Measurements from ENCODE around the gene EMC1. TPM values are rescaled to one million over a fixed set of nuclear protein-coding genes. Genes with fewer than 3 reads are reported as not detected.
"Not testable (repeated sequence)": the region's sequence is repeated elsewhere in the genome, so short reads cannot be mapped to it uniquely, and the experiment has no call there.

The EMC1 gene
- total RNA-seq, 1 donor from 2014 or later, result 27.6 TPM

DNA sequence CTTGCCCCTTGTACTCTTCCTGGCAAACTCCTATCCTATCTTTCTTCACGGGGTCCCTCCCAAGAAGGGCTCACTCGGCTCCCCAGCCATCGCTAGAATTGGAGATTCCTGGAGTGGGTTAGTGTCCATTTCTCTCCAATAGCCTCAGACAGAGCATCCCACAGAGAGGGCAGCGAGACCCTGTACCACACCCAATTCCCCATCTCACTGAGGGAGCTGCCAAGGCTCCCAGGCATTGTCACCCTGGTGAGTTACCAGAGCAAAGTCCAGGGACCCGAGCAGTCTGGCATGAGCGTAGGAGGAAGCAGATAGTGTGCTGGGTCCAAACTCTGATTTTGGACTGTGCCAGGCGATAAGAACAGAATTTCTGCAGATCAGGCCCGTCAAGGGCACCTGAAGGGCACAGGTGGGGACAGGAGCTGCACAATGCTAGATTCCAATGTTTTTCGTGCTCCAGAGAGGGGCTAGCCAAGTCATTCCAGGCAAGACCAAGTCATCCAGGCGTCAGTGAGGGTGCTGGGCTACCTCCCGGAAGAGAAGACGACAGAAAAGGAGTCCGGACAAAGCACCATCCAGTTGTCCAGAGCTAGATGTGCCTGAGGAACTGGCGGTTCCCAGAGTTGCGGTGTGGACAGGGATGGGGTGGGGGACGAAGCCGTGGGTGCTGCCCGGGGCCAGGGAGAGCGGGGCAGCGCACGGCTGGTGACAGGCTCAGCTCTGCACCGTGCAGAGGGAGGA lies 22.0 kb upstream of the EMC1 start:
- Histone ChIP-seq H3K27me3 (ENCODE audit: low read depth) (peaks cover 19% of the 10 kb centered on the region), H3K4me1 (no peaks in the 10 kb centered on the region), H3K27ac (replicated peaks) (no peak overlapping the region), H3K36me3 (no peaks in the 10 kb centered on the region), H3K9me3 (replicated peaks) (peaks cover 35% of the 10 kb centered on the region), H3K4me3 (peak overlapping the region; percentile 48)
- intact Hi-C loops (cut with micrococcal nuclease), result no loop called here
- no peak for DNase-seq
- TF ChIP-seq, protein P1, sequence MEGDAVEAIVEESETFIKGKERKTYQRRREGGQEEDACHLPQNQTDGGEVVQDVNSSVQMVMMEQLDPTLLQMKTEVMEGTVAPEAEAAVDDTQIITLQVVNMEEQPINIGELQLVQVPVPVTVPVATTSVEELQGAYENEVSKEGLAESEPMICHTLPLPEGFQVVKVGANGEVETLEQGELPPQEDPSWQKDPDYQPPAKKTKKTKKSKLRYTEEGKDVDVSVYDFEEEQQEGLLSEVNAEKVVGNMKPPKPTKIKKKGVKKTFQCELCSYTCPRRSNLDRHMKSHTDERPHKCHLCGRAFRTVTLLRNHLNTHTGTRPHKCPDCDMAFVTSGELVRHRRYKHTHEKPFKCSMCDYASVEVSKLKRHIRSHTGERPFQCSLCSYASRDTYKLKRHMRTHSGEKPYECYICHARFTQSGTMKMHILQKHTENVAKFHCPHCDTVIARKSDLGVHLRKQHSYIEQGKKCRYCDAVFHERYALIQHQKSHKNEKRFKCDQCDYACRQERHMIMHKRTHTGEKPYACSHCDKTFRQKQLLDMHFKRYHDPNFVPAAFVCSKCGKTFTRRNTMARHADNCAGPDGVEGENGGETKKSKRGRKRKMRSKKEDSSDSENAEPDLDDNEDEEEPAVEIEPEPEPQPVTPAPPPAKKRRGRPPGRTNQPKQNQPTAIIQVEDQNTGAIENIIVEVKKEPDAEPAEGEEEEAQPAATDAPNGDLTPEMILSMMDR (IDR thresholded peaks at IDR 0.05; ENCODE audit: borderline replicate concordance), result no peak

DNA sequence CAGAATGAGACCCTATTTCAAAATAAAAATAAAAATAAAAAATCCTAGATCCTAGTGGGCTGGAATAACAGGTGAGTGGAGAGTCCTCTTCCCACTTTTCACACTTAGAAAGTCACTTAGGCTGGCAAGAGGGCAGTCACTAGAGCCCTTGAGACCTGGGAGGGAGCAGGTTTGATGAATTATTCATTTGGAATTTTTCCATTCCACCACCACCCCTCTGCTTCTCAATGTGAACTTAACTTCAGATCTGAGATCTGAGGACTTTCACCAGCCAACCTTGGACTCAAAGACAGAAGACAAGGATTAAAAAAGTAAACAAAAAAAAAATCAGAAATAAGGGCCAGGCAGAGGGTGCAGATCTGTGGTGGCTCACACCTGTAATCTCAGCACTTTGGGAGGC lies 20.7 kb upstream of the EMC1 start:
- Histone ChIP-seq H3K9me3 (replicated peaks) (peaks cover 25% of the 10 kb centered on the region), H3K4me3 (no peak overlapping the region), H3K36me3 (no peaks in the 10 kb centered on the region), H3K27me3 (ENCODE audit: low read depth) (peaks cover 19% of the 10 kb centered on the region), H3K27ac (replicated peaks) (no peak overlapping the region), H3K4me1 (no peaks in the 10 kb centered on the region)
- intact Hi-C loops (cut with micrococcal nuclease), result no loop called here
- TF ChIP-seq, protein P1 (IDR thresholded peaks at IDR 0.05; ENCODE audit: borderline replicate concordance), result no peak
- DNase-seq, result no peak

DNA sequence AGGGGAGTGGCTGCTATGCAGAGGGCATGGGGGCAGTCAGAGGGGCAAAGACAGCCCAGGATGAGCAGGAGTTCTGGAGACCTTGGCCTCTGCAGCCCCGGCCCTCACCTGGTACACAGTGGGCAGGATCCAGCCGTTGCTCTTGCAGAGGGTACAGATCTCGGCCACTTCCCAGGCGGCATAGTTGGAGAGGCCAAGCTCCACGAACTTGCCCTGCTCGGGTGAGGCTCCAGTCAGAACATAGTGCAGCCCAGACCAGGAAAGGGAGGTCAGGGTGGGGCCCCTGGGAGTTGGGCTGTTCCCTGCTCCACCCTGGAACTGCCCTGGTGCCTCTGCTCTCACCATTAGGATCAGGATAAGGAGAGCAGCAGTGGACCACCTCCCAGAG lies 19.0 kb upstream of the EMC1 start:
- intact Hi-C loops (cut with micrococcal nuclease); DNase-seq; H3K4me3 ChIP-seq; H3K36me3 ChIP-seq; H3K4me1 ChIP-seq; H3K27ac ChIP-seq (replicated peaks): not testable (repeated sequence)
- peaks cover 19% of the 10 kb centered on the region for H3K27me3 ChIP-seq (ENCODE audit: low read depth)
- peaks cover 11% of the 10 kb centered on the region for H3K9me3 ChIP-seq (replicated peaks)

DNA sequence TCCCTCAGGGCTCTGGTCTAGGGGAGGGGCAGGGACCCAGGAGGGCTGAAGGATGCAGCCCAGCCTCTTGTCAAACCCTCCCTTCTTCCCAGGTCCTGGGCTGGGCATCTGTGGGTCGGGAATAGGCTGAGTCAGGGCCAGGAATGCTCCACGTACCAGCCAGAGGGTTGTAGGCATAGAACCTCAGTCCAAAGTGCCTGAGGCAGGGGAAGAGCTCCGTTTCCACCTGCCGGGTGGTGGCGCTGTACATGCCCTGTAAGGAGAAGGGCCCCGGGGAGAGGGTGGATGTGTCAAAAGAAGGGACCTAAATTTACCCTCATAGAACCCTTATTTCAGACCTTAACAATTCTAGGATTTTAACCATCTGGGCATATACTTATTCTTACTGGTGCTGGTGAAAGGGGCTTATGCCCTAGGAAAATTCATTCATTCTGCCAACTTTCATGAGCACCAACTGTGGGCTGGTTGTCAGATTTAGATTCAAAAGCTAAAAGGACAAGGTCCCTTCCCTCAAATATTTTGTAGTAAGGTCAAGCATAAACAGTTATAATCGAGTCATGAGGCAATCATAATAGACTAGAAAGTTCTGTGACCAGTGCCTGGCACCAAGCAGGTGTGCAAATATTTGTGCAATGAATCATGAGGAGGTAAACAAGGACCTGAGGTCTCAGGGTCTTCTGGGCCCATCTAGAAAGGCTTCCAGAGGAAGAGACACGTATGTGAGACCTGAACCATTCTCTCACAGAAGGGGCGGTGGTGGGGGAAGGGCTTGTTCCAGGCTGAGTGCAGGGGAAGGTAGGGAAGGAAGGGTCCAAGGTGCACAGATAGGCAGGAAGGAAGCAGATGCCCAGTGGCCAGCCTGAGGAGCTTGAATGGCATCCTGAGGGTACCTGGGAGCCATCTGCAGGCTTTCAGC lies 18.4 kb upstream of the EMC1 start:
- H3K4me1 ChIP-seq; intact Hi-C loops (cut with micrococcal nuclease); H3K9me3 ChIP-seq (replicated peaks); DNase-seq; H3K4me3 ChIP-seq; H3K27ac ChIP-seq (replicated peaks); H3K36me3 ChIP-seq: not testable (repeated sequence)
- peaks cover 18% of the 10 kb centered on the region for H3K27me3 ChIP-seq (ENCODE audit: low read depth)

DNA sequence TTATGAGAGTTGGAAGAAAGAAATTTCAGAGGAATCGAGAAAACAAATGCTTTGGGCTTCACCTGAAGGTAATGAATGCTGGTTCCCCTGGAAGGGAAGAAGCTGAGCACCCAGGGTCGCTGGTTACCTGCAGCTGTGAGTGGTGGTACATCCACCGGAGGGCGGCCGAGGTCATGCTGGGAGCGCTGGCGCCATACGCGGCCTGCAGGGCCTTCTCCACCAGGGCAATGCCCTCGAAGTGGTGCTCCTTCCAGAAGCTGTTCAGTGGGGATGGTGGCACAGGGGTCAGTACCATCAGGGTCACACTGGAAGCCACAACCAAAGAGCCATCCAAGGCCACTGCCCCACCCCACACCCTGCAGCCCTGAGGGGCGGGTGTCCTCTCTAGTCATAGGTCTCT lies 17.1 kb upstream of the EMC1 start:
- H3K36me3 ChIP-seq, result no peaks in the 10 kb centered on the region
- no peaks in the 10 kb centered on the region for H3K4me1 ChIP-seq
- no peak overlapping the region for H3K4me3 ChIP-seq
- TF ChIP-seq, protein P1 (IDR thresholded peaks at IDR 0.05; ENCODE audit: borderline replicate concordance), result no peak
- intact Hi-C loops (cut with micrococcal nuclease), result no loop called here
- DNase-seq, result no peak
- H3K27me3 ChIP-seq (ENCODE audit: low read depth), result peaks cover 6% of the 10 kb centered on the region
- H3K9me3 ChIP-seq (replicated peaks), result no peaks in the 10 kb centered on the region
- no peak overlapping the region for H3K27ac ChIP-seq (replicated peaks)

DNA sequence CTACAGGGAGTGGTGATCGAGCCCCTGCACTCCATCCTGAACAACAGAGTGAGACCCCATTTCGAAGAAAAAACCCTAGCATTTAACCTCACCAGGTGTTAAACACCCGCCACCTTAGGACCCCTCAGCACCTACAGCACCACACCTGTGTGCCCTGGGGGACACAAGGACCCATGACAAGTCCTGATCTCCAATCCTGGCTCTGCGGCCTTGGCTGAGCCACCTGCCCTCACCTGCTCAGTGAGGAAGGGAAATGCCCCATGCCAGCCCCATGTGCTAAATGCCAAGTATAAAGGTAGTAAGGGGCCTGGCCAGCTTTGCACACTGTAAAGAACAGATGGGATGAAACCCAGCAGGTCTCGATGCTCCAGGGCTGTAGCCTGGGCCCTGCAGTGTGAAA lies 11.4 kb upstream of the EMC1 start:
- TF ChIP-seq, protein P1 (IDR thresholded peaks at IDR 0.05; ENCODE audit: borderline replicate concordance), result no peak
- H3K9me3 ChIP-seq (replicated peaks), result no peaks in the 10 kb centered on the region
- intact Hi-C loops (cut with micrococcal nuclease), result no loop called here
- H3K4me1 ChIP-seq, result no peaks in the 10 kb centered on the region
- no peak for DNase-seq
- peaks cover 25% of the 10 kb centered on the region for H3K36me3 ChIP-seq
- H3K27ac ChIP-seq (replicated peaks), result no peak overlapping the region
- no peaks in the 10 kb centered on the region for H3K27me3 ChIP-seq (ENCODE audit: low read depth)
- no peak overlapping the region for H3K4me3 ChIP-seq
